AG04450 (cell line): ENCODE results near the gene MADD. TPM values are rescaled to one million over a fixed set of nuclear protein-coding genes. Genes with fewer than 3 reads are reported as not detected.

Experiments
- CTCF ChIA-PET: fragments of 300-600, 350-600 bp; formaldehyde crosslinking; extraction: SDS; loops from one replicate; lab custom pipeline; 2022; ENCODE audit warnings: antibody characterized with exemption, inconsistent platforms; lab: Charles Lee
- POLR2A ChIA-PET: fragments of 350-600 bp; formaldehyde crosslinking; extraction: SDS; loops from one replicate; lab custom pipeline; 2021; ENCODE audit warnings: antibody characterized with exemption, inconsistent platforms; lab: Yijun Ruan, JAX
- DNase-seq: peaks from one replicate; pipeline ENCODE4 v3.0.0-alpha.2; 2011; ENCODE audit warnings: low read depth, low spot score
- H3K27ac ChIP-seq: one replicate; pipeline ENCODE4 v1.5.1; 2012; ENCODE audit warnings: low read depth, low read length, control low read depth
- H3K27me3 ChIP-seq: one replicate; pipeline ENCODE4 v1.6.0; 2012; ENCODE audit warnings: low read length; ENCODE audit not compliant: control insufficient read depth, insufficient read depth
- H3K4me3 ChIP-seq: 2 replicates; pipeline ENCODE4 v1.5.1; 2011; ENCODE audit warnings: mild to moderate bottlenecking, low read depth, low read length, control low read depth
- H3K9me3 ChIP-seq: 2 replicates; pipeline ENCODE4 v1.5.1; 2012; ENCODE audit warnings: low read length; ENCODE audit not compliant: control insufficient read depth, insufficient read depth
- polyA plus RNA-seq: library from polyadenylated mRNA; depleted of rRNA; stranded (reverse); fragments of >200 nt; gene quantifications from 2 replicates; pipeline ENCODE4 v1.2.3, GENCODE V29; 2011
- TF ChIP-seq, protein P1 (sequence below): IDR thresholded peaks from 2 replicates; pipeline ENCODE4 v1.5.1; 2011; ENCODE audit warnings: low read depth, low read length, control low read depth, inconsistent platforms

Gene MADD
- polyA plus RNA-seq, 1 experiment, result 10.5 TPM

DNA sequence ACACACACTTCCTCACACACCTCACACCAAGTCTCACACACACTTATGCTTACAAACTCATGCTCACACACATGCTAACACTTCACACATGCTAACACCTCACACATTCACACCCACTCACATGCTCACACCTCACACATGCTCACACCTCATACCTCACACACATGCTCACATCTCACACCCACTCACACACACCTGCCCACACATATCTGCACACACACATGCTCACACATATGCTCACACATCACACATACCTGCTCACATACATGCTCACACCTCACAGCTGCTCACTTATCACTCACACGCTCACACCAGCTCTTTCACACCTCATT lies 87.0 kb downstream of the MADD start:
- Histone ChIP-seq H3K27me3 (no peaks in the 10 kb centered on the region), H3K4me3 (no peak overlapping the region), H3K27ac (no peak overlapping the region), H3K9me3 (no peaks in the 10 kb centered on the region)
- ChIA-PET POLR2A (no interaction called here), CTCF (interaction anchor here (0.6 to 0.7 kb wide), 3 partner anchors 17 to 431 kb away, joined by 3 to 4 read pairs (median 3); partner anchors contain the start of gene NR1H3)
- TF ChIP-seq, protein P1, sequence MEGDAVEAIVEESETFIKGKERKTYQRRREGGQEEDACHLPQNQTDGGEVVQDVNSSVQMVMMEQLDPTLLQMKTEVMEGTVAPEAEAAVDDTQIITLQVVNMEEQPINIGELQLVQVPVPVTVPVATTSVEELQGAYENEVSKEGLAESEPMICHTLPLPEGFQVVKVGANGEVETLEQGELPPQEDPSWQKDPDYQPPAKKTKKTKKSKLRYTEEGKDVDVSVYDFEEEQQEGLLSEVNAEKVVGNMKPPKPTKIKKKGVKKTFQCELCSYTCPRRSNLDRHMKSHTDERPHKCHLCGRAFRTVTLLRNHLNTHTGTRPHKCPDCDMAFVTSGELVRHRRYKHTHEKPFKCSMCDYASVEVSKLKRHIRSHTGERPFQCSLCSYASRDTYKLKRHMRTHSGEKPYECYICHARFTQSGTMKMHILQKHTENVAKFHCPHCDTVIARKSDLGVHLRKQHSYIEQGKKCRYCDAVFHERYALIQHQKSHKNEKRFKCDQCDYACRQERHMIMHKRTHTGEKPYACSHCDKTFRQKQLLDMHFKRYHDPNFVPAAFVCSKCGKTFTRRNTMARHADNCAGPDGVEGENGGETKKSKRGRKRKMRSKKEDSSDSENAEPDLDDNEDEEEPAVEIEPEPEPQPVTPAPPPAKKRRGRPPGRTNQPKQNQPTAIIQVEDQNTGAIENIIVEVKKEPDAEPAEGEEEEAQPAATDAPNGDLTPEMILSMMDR, result no peak
- DNase-seq, result no peak

DNA sequence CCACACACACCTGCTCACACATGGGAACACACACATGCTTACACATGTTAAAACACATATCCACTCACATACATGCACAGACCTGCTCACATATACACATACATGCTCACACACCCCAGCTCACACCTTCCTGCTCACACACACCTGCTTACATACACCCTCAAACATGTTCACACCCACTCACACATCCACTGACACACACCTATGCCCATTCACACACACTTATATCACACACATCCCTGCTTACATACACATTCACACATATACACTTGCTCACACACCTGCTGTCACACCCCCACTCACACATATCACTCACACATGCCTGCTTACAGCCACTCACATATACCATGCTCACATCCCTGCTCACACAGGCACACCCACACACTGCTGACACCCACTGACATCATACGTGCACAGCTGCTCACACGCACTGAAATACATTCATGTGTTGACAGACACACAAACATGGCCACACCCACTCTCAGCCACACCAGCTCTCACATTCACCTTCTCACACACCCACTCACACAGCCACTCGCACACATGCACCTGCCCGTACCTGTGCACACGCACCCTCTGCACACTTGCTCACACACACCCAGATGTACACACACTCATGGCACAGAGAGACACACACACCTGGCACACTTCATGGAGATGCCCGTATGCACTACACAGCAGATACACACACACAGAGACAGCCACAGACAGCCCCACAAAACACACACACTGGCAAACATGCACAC lies 88.2 kb downstream of the MADD start:
- no peak for DNase-seq
- Histone ChIP-seq H3K4me3 (no peak overlapping the region), H3K27me3 (no peaks in the 10 kb centered on the region), H3K9me3 (no peaks in the 10 kb centered on the region), H3K27ac (no peak overlapping the region)
- TF ChIP-seq, protein P1, result no peak
- POLR2A ChIA-PET, result no interaction called here
- CTCF ChIA-PET, result interaction anchor here (0.6 to 1.0 kb wide), 2 partner anchors 96 to 124 kb away, joined by 3 read pairs; no protein-coding TSS in a partner anchor

DNA sequence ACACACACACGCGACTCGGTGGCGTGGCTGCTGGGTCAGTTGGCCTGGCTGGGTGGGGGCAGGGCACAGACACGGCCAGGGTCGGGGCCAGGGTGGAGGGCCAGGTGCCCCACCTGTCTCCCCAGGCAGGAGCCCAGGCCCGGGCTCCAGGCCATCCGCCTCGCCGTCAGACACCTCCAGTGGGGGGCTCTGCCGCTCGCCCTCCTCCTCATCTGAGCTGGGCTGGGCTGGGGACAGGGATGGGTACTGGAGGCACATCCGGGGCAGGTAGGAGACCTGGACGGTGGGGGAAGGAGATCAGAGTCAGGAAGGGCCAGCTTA lies 88.8 kb downstream of the MADD start:
- POLR2A ChIA-PET, result no interaction called here
- Histone ChIP-seq H3K27ac (no peak overlapping the region), H3K4me3 (no peak overlapping the region), H3K27me3 (no peaks in the 10 kb centered on the region), H3K9me3 (no peaks in the 10 kb centered on the region)
- DNase-seq, result no peak
- CTCF ChIA-PET, result no interaction called here
- TF ChIP-seq, protein P1, result no peak

DNA sequence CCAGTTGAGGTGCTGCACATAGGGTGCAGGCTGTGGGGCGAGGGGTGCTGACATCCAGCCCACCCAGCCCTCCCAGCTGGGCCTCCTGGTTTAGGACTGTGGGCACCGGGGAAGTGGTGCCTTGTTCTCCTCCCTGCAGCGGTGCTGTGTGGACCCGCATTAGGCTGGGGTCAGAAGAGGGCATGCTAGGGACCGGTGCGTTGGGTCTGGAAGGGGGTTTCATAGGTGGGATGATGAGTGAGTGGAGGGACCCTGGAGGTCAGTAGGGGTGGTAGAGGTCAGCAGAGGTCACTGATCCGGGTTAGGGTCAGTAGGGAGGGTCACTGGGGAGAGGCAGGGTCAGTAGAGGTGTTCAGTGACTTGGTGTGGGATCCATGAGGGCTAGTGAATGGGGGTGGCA lies 89.2 kb downstream of the MADD start:
- POLR2A ChIA-PET, result no interaction called here
- H3K27me3 ChIP-seq, result no peaks in the 10 kb centered on the region
- CTCF ChIA-PET, result no interaction called here
- H3K27ac ChIP-seq, result no peak overlapping the region
- TF ChIP-seq, protein P1, result no peak
- no peaks in the 10 kb centered on the region for H3K9me3 ChIP-seq
- no peak for DNase-seq
- H3K4me3 ChIP-seq, result no peak overlapping the region

DNA sequence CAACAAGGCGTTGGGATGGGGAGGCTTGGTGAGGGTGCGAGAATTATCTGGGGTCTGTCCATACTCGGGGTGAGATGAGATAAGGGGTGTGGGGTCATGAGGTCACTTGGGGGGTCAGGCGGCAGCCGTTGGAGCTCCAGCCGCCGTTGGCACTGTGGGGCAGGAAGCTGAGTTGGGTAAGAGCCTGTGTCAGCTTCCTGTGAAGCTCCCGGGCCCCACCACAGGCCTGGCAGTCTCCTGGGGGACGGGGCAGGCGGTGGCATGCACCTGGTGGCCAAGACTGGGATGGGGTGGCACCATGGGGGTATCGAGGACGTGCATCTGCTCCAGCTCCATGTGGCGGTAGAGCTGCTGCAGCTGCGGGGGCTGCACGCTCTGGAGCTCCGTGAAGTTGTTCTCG lies 89.7 kb downstream of the MADD start:
- no peak overlapping the region for H3K27ac ChIP-seq
- DNase-seq, result no peak
- POLR2A ChIA-PET, result interaction anchor here (0.5 kb wide), 1 partner anchor 356 kb away, joined by 3 read pairs; no protein-coding TSS in a partner anchor
- H3K4me3 ChIP-seq, result no peak overlapping the region
- H3K27me3 ChIP-seq, result peaks cover 4% of the 10 kb centered on the region
- CTCF ChIA-PET, result interaction anchor here (0.7 kb wide), 1 partner anchor 175 kb away, joined by 5 read pairs; no protein-coding TSS in a partner anchor
- TF ChIP-seq, protein P1, result no peak
- no peaks in the 10 kb centered on the region for H3K9me3 ChIP-seq
